Measurements from ENCODE around the gene TEKT2. TPM values are rescaled to one million over a fixed set of nuclear protein-coding genes. Genes with fewer than 3 reads are reported as not detected.

The TEKT2 gene
- total RNA-seq, 2 experiments from 2014 or later: not detected

DNA sequence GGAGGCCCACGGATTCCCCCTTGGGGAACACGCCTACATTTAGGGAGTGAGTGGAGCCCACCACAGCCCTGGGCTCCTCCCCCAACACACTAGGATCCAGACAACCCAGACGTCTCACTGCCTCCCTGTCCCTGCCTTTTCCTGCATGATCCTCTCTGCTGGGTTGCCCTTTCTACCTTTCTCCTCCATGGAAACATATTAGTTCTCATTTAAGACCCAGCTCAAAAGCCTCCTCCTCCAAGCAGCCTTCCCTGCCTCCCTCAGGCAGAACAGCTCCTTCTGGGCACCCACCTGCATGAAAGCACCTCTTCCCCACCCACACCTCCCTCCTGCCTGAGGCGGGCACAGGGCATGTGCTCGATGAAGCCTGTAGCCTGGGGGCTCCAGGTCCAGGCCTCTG is 30.5 kb downstream of the TEKT2 start:
- CTCF ChIA-PET: interaction anchor here (5.0 kb wide), 1 partner anchor 20 kb away, joined by 18 read pairs; no protein-coding TSS in a partner anchor
- DNase-seq: no peak
- Mint-ChIP-seq H3K9me3 (no peaks in the 10 kb centered on the region), H3K27ac (no peak overlapping the region), H3K4me3 (no peak overlapping the region), H3K27me3 (no peaks in the 10 kb centered on the region), H3K4me1 (peaks cover 18% of the 10 kb centered on the region), H3K36me3 (ENCODE audit: low read depth) (no peaks in the 10 kb centered on the region)
- POLR2A ChIA-PET: interaction anchor here (1.1 kb wide), 1 partner anchor 12 kb away, joined by 3 read pairs; no protein-coding TSS in a partner anchor

DNA sequence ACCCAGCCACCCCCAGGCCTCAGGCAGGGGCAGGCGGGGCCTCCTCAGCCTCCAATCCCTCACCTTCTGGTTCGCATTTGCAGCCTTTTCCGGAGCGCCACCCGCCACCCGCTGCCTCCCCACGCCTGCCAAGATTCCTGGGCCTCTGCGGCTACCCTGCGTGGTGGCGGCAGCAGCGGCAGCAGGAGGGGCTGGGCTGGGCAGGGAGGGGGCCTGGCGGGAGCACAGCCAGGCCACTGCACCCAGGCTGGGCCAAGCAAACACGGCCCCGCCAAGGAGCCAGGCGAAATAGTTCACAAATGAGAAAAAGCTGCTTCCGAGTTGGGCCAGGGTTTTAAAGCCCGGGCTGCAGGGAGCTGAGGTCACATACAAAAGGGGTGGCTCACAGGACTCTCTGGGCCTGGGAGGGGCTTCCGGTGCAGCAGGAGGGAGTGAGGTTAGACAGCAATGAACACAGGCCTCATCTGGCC is 31.3 kb downstream of the TEKT2 start:
- POLR2A ChIA-PET: interaction anchor here (1.1 kb wide), 1 partner anchor 12 kb away, joined by 3 read pairs; no protein-coding TSS in a partner anchor
- CTCF ChIA-PET: interaction anchor here (1.5 to 5.0 kb wide), 2 partner anchors 20 to 170 kb away, joined by 3 to 18 read pairs; no protein-coding TSS in a partner anchor
- no peaks in the 10 kb centered on the region for H3K36me3 Mint-ChIP-seq (ENCODE audit: low read depth)
- H3K27me3 Mint-ChIP-seq: no peaks in the 10 kb centered on the region
- DNase-seq: no peak
- peaks cover 16% of the 10 kb centered on the region for H3K4me1 Mint-ChIP-seq
- no peaks in the 10 kb centered on the region for H3K9me3 Mint-ChIP-seq
- no peak overlapping the region for H3K27ac Mint-ChIP-seq
- H3K4me3 Mint-ChIP-seq: no peak overlapping the region

DNA sequence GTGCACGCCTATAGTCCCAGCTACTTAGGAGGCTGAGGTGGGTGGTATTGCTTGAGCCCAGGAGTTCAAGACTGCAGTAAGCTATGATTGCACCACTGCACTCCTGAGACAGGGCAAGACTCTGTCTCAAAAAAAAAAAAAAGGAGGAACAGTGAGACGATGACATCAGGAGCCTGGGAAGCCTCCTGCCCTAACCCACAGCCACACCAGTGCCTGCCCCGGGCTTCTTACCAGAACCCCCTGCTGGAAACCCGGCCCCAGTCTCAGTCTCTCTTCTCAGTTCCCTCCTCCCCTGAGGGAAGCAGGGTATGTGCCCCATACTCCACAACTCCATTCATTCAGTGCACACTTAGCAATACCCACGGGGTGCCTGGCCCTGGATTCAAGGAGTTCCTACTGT is 32.0 kb downstream of the TEKT2 start:
- DNase-seq: no peak
- peaks cover 12% of the 10 kb centered on the region for H3K4me1 Mint-ChIP-seq
- no peaks in the 10 kb centered on the region for H3K9me3 Mint-ChIP-seq
- ChIA-PET POLR2A (no interaction called here), CTCF (interaction anchor here (1.5 to 5.0 kb wide), 2 partner anchors 19 to 170 kb away, joined by 3 to 18 read pairs; no protein-coding TSS in a partner anchor)
- no peaks in the 10 kb centered on the region for H3K36me3 Mint-ChIP-seq (ENCODE audit: low read depth)
- no peak overlapping the region for H3K27ac Mint-ChIP-seq
- H3K27me3 Mint-ChIP-seq: no peaks in the 10 kb centered on the region
- H3K4me3 Mint-ChIP-seq: no peak overlapping the region

DNA sequence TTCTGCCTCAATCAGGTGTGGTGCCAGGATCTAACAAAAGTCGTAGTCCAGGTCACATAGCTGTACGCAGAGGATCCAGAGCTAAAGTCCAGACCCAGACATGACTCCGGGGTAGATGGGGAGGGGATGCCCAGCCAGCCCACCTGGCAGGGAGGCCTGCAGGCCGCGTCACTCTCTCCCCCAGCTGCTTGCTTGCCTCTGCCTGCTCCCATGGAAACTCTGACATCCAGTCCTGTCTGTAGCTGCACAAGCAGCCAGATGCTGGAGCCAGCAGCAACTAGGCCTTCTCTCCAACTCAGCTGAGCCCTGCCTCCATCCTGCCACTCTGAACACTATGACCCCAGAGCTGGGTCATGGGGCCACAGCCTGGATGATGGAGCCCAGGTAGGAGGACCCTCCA is 33.0 kb downstream of the TEKT2 start:
- Mint-ChIP-seq H3K4me3 (no peak overlapping the region), H3K4me1 (peaks cover 4% of the 10 kb centered on the region)
- POLR2A ChIA-PET: no interaction called here

DNA sequence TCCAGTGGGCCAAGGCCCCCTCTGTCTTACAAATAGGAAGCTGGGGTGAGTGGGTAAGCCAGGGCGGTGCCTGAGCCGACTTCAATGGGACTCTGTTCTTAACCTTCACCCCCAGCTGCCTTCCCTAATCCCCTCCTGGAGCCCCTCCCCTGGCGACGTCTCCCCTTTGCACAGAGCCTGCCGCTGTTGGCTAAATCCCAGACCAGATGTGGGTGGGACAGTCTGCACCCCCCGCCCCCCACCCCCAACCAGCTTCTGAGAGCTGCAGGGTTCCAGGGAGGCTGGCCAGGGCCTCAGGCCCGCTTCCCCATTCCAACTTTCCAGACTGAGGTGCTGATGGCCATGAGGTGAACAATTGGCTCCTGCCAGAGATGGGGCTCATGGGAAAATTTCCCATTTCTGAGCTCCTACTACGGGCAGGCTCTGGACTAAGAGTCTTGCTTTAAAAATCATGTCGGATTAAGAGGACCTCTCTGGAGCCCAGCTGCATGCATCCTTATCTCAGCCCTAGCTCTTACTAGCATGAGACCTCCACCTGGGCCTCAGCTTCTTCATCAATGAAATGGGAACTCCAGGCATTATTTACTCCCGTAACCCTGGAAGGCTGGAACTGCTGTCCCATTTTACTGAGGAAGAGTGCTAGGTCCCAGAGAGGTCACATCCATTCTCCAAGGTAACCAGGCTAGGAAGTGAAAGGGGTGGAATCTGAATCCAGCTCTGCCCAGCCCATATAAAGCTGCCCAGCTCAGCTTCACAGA is 34.7 kb downstream of the TEKT2 start:
- no peak overlapping the region for H3K27ac Mint-ChIP-seq
- no peak overlapping the region for H3K4me3 Mint-ChIP-seq
- no peaks in the 10 kb centered on the region for H3K9me3 Mint-ChIP-seq
- no peak for DNase-seq
- POLR2A ChIA-PET: interaction anchor here (1.0 to 1.7 kb wide), 4 partner anchors 10 to 30 kb away, joined by 3 to 6 read pairs (median 3); no protein-coding TSS in a partner anchor
- peaks cover 6% of the 10 kb centered on the region for H3K4me1 Mint-ChIP-seq
- H3K36me3 Mint-ChIP-seq (ENCODE audit: low read depth): no peaks in the 10 kb centered on the region
- peaks cover 20% of the 10 kb centered on the region for H3K27me3 Mint-ChIP-seq
- CTCF ChIA-PET: interaction anchor here (1.0 to 5.0 kb wide), 2 partner anchors 16 to 188 kb away, joined by 3 to 18 read pairs; partner anchors contain the start of gene SH3D21

More for the DNA sequence above, 33.0 kb downstream of the TEKT2 start:
- H3K27ac Mint-ChIP-seq: no peak overlapping the region
- DNase-seq: no peak
- no peaks in the 10 kb centered on the region for H3K9me3 Mint-ChIP-seq
- H3K36me3 Mint-ChIP-seq (ENCODE audit: low read depth): no peaks in the 10 kb centered on the region
- CTCF ChIA-PET: interaction anchor here (0.8 to 5.0 kb wide), 4 partner anchors 12 to 25 kb away, joined by 3 to 18 read pairs (median 4); no protein-coding TSS in a partner anchor
- H3K27me3 Mint-ChIP-seq: peaks cover 3% of the 10 kb centered on the region

DNA sequence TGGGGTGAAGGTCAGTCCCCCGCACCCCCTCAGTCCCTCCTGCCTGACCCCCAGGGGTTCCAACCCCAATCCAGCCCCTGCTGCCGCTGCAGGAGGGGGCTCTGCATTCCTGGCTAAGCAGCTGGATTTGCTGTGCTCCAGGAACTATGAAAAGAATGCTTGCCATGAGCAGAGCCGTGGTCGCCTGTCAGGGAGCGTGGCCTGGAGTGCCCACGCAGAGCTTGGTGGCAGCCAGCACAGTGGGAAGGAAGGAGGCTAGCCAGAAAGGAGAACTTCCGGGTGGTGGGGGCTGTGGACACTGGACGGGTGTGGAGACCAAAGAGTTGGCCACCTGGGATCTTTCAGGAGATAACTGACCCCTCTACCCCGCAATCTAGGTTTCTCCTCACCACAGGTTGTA is 35.6 kb downstream of the TEKT2 start:
- no peaks in the 10 kb centered on the region for H3K9me3 Mint-ChIP-seq
- H3K4me1 Mint-ChIP-seq: peaks cover 8% of the 10 kb centered on the region
- peaks cover 28% of the 10 kb centered on the region for H3K27me3 Mint-ChIP-seq
- no peaks in the 10 kb centered on the region for H3K36me3 Mint-ChIP-seq (ENCODE audit: low read depth)
- ChIA-PET CTCF (no interaction called here), POLR2A (interaction anchor here (1.0 to 1.7 kb wide), 4 partner anchors 9 to 29 kb away, joined by 3 to 6 read pairs (median 3); no protein-coding TSS in a partner anchor)
- no peak overlapping the region for H3K27ac Mint-ChIP-seq
- no peak overlapping the region for H3K4me3 Mint-ChIP-seq
- DNase-seq: no peak

DNA sequence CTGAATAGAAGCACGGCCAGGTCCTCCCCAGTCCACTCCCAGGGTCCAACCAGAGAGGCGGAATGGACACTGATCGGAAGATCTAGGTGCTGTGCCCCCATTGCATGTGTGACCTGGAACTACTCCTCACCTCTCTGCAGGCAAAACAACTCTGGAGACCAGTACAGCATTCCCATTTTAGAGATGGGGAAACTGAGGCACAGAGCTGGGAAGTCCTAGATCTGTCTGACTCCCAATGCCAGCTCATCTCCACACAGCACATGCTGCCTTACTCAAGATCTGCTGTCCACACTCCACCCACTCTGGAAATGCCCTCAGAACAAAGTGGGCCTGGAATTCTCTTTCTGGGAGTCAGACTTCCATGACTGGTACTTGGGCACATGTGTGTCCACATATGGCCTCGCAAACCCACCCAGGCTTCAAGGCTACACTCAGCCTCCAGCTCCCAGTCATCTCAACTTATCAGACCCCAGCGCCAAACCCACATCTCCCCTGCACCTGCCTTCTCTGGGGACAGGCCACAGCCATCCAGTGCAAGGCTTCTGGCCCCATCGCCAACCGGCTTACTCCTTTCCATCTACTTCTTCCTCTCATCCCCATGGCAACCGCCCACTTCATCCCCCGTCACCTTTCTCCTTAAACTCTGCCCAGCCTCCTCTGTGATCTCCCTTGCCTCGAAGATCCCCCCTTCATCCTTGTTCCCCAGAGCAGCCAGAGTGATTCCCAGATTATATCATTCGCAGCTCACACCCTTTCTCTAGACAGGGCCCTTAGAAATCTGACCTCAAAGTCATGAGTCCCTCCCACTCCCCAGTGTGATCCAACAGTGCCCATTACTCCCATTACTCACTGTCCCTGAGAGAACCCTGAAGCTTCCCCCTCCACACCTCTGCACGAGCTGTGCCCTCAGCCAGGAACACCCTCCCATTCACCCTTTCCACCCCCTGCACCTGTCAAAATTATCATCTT is 38.5 kb downstream of the TEKT2 start:
- DNase-seq: no peak
- no peaks in the 10 kb centered on the region for H3K9me3 Mint-ChIP-seq
- ChIA-PET CTCF (interaction anchor here (1.5 kb wide), 1 partner anchor 12 kb away, joined by 3 read pairs; no protein-coding TSS in a partner anchor), POLR2A (no interaction called here)
- H3K36me3 Mint-ChIP-seq (ENCODE audit: low read depth): no peaks in the 10 kb centered on the region
- H3K4me1 Mint-ChIP-seq: peaks cover 18% of the 10 kb centered on the region
- peaks cover 43% of the 10 kb centered on the region for H3K27me3 Mint-ChIP-seq
- no peak overlapping the region for H3K4me3 Mint-ChIP-seq
- H3K27ac Mint-ChIP-seq: no peak overlapping the region

DNA sequence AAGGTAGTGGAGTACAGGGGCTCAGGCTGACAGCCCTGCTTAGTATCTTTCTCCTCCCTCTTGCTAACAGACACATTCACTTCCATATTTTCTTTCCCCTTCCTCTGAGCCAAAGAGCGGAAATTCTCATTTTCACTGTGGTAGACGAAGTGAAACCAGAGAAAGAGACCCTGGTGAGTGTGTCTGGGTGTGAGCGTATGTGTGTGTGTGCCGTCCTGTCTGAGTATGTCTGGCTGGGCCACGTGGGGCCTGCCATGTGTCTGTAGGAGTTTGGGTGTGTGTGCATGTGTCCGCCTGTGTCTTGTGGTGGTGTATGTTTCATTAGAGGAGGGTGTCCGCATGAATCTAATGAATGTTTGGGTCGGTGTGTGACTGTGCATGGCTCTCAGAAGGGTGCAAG is 39.5 kb downstream of the TEKT2 start:
- CTCF ChIA-PET: interaction anchor here (1.5 kb wide), 1 partner anchor 11 kb away, joined by 3 read pairs; no protein-coding TSS in a partner anchor
- POLR2A ChIA-PET: no interaction called here
- peaks cover 43% of the 10 kb centered on the region for H3K27me3 Mint-ChIP-seq
- no peaks in the 10 kb centered on the region for H3K36me3 Mint-ChIP-seq (ENCODE audit: low read depth)
- H3K4me3 Mint-ChIP-seq: no peak overlapping the region
- DNase-seq: no peak
- H3K27ac Mint-ChIP-seq: no peak overlapping the region
- H3K9me3 Mint-ChIP-seq: no peaks in the 10 kb centered on the region
- H3K4me1 Mint-ChIP-seq: peaks cover 18% of the 10 kb centered on the region

DNA sequence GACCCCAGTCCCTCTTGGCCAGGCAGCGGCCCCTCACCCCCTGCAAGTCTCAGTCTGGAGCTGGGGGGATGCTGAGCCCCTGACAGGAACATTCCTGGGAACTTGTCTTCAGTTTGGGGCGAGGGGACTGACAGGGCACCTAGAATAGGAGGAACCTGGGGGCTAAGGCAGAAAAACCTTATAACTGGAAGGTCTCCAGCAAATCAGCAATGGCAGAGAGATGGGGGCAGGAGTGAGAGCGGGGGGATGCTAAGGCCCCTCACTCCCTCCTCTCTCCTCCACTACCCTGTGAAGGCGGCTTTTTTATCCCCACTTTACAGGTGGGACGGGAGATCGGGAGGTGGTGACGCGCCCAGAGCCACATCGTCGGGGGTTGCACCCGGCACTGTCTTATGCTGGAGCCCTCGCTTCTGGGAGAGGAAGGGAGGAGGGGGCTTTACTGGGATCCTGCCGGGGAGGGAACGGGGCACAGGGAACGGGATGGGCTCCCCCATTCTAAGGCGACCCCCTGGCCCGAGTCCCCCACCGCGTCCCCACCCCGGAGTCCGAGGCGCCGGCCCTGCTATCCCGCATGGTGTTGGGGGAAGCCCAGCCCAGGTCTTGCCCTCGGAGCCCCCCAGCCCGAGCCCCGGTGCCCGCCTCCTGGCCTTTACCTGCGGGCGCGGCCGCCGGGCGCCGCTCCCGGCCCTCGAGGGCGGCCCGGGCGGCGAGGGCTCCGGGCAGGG is 40.7 kb downstream of the TEKT2 start:
- no peak overlapping the region for H3K27ac Mint-ChIP-seq
- DNase-seq: no peak
- no peak overlapping the region for H3K4me3 Mint-ChIP-seq
- ChIA-PET CTCF (no interaction called here), POLR2A (no interaction called here)
- H3K27me3 Mint-ChIP-seq: peaks cover 43% of the 10 kb centered on the region
- peaks cover 18% of the 10 kb centered on the region for H3K4me1 Mint-ChIP-seq
- H3K9me3 Mint-ChIP-seq: no peaks in the 10 kb centered on the region
- no peaks in the 10 kb centered on the region for H3K36me3 Mint-ChIP-seq (ENCODE audit: low read depth)

DNA sequence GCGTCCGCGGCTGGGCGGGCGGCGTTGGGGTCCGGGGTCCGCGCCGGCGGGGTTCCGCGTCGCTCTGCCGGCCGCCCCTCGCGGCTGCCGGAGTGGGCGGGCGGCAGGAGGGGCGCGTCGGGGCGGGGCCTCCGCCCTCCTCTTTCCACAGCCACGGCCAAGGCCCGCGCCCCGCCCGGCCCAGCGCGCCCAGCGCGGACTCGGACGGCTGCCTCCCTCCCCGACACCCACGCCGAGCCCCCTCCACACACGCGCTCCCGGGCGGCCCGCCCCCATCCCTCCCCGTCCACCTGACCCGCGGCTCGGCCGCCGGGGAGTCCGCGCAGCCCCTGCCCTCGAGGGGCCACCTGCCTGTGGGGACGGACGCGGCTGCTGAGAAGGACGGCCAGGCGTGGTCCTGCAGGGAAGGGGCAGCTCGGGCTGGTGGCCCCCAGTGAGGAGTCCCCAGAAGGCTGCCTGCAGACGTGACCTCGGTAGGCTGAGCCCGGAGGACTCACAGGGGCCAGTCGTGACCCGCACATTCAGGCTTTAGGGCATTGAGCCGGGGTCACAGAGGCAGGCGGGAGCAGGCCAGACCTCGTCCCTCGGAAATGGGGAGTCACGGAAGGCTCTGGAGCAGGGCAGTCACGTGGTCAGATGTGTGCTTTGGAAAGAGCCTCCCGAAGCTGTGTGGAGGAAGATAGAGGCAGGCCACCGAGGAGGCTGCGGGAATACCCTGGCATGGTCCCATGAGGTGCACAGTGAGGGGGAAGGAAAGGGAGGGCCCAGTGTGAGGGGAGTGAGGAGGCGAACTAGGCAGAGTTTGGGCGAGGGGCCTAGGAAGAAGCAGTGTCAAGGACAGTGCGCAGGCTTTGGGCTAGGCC is 41.5 kb downstream of the TEKT2 start, which contains the start of gene COL8A2:
Gene COL8A2 (minus strand): TSS at position 94 of the 863 bp plus-strand sequence. CDS start 24,980 bp downstream, outside the sequence.
- CTCF ChIA-PET: no interaction called here
- no peak within 1 kb of the TSS for H3K4me3 Mint-ChIP-seq
- DNase-seq: no peak
- peaks cover 18% of the 10 kb centered on the region for H3K4me1 Mint-ChIP-seq
- no peaks in the 10 kb centered on the region for H3K9me3 Mint-ChIP-seq
- no peaks in the 10 kb centered on the region for H3K36me3 Mint-ChIP-seq (ENCODE audit: low read depth)
- peaks cover 43% of the 10 kb centered on the region for H3K27me3 Mint-ChIP-seq
- H3K27ac Mint-ChIP-seq: no peak within 1 kb of the TSS
- POLR2A ChIA-PET: no interaction called here

DNA sequence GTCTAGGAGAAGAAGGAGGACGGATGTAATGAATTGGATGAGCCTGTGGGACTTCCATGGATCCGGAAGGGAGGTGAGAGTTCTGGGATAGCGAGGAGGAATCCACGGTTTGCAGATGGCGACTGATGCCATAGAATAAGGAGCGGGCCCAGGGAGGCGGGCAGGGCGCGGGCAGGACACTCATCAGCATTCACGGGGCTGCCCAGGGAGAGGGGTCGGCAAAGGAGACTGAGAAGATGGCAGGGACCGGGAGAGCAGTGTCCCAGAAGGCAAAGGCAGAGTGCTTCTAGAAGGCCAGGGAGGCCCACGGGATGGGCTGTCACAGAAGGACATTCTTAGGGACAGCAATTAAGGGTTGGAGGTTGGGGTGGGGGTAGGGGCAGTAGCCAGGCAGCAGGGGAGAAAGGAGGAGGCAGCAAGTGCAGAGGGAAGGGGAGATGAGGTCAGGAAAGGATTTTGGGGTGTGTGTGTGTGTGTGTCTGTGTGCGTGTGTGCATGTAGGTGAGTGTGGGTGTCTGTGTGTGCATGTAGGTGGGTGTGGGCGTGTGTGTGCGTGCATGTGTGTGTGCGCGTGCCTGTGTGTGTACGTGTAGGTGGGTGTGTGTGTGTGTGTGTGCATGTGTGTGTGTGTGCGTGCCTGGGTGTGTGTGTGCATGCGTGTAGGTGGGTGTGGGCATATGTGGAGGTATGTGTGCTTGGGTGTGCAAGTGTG is 42.3 kb downstream of the TEKT2 start:
- CTCF ChIA-PET: no interaction called here
- H3K27ac Mint-ChIP-seq: no peak overlapping the region
- H3K4me1 Mint-ChIP-seq: peaks cover 18% of the 10 kb centered on the region

More for the DNA sequence above, 42.3 kb downstream of the TEKT2 start:
- no peak for DNase-seq
- POLR2A ChIA-PET: no interaction called here
- Mint-ChIP-seq H3K36me3 (ENCODE audit: low read depth) (no peaks in the 10 kb centered on the region), H3K9me3 (no peaks in the 10 kb centered on the region), H3K4me3 (no peak overlapping the region), H3K27me3 (peaks cover 43% of the 10 kb centered on the region)

All from activated CD4-positive, alpha-beta memory T cell treated with anti-CD3 and anti-CD28 coated beads, Interleukin-2, amount 10 ng/mL, durations not matched to agents 7 days and 5 days (primary cell).